Left lobe of liver (tissue), 2 donors: ENCODE measurements around the gene CSNK1D. TPM values are rescaled to one million over a fixed set of nuclear protein-coding genes. Genes with fewer than 3 reads are reported as not detected.
A peak's percentile ranks its signal among the peaks of the same experiment; 100 is the strongest.

Source experiments
- ATAC-seq: fragments of 200-7000 bp; cut with Tn5 transposase; one replicate; pipeline ENCODE4 v1.9.1; 2020; ENCODE audit warnings: mild to moderate bottlenecking, moderate library complexity
- DNase-seq: peaks from one replicate; pipeline ENCODE4 v3.0.0-alpha.2; 2020; ENCODE audit warnings: low spot score
- total RNA-seq: library from RNA; stranded (reverse); gene quantifications from one replicate; pipeline ENCODE4 v1.2.1, GENCODE V29; 2021
- donor health status: DM: no; HTN: no; CAD: no; lungs with moderate emphysema.
- donor health status: DM: no; HTN: yes; CAD: no.

The CSNK1D gene
- total RNA-seq = 49.6 TPM

GRCh38 chr17:82273327-82274133 is at the start of gene CSNK1D:
TSS of gene CSNK1D (minus strand) at chr17:82273700. CDS start at chr17:82273381, 319 bp downstream.
- ATAC-seq (peak; percentile 92), DNase-seq (peak; percentile 92)

- ATAC-seq = no peak
- DNase-seq = no peak
Measured at GRCh38 chr17:82322526-82323453, 49.3 kb upstream of the CSNK1D start.

GRCh38 chr17:82321947-82322466 is 48.5 kb upstream of the CSNK1D start:
- DNase-seq (no peak), ATAC-seq (no peak)

- DNase-seq (no peak), ATAC-seq (peak; percentile 53)
Measured at GRCh38 chr17:82320956-82321927, 47.7 kb upstream of the CSNK1D start.

- DNase-seq (no peak), ATAC-seq (peak; percentile 34)
Measured at GRCh38 chr17:82320140-82320840, 46.8 kb upstream of the CSNK1D start.

GRCh38 chr17:82319619-82320062 is 46.1 kb upstream of the CSNK1D start:
- no peak for DNase-seq
- ATAC-seq = no peak

- ATAC-seq (no peak), DNase-seq (no peak)
Measured at GRCh38 chr17:82318772-82319606, 45.5 kb upstream of the CSNK1D start.

- DNase-seq (no peak), ATAC-seq (no peak)
Measured at GRCh38 chr17:82318169-82318498, 44.6 kb upstream of the CSNK1D start.

- ATAC-seq = no peak
- DNase-seq = no peak
Measured at GRCh38 chr17:82317394-82318168, 44.1 kb upstream of the CSNK1D start, which contains the start of gene CD7. TSS of gene CD7 (minus strand) at chr17:82317608. CDS start at chr17:82317495, 113 bp downstream.

- ATAC-seq = no peak
- no peak for DNase-seq
Measured at GRCh38 chr17:82316651-82317393, 43.3 kb upstream of the CSNK1D start.

GRCh38 chr17:82315703-82316358 is 42.3 kb upstream of the CSNK1D start:
- DNase-seq = no peak

GRCh38 chr17:82314727-82315605 is 41.5 kb upstream of the CSNK1D start:
- ATAC-seq (no peak), DNase-seq (no peak)

More at GRCh38 chr17:82315703-82316358, 42.3 kb upstream of the CSNK1D start:
- ATAC-seq = peak; percentile 69

- DNase-seq = no peak
- ATAC-seq = no peak
Measured at GRCh38 chr17:82314012-82314726, 40.7 kb upstream of the CSNK1D start.

- ATAC-seq = no peak
- DNase-seq = no peak
Measured at GRCh38 chr17:82313195-82314011, 39.9 kb upstream of the CSNK1D start.
